Measurements from ENCODE around the gene L3MBTL3.

L3MBTL3 gene

DNA sequence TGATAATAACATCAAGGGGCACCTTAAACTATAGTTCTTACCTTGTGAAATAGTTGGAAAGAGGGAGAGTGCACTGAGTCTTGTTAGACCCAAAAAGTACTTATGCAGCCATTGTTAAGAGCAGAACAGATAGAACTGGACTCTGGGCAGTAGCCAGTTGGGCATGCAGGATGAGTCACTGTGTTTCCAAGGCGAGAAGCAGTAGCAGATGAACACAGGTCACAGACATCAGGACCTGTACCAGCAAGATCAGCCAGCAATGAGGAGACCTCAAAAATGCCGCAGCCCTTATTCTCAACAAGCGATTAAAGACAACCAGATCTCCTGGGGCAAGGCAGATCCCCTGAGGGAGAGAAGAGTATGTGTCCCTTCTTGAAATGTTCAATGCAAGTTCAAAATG, 125.3 kb downstream of the L3MBTL3 start:
- TF ChIP-seq CEBPB (IDR thresholded peaks at IDR 0.05) (no peak), FOXM1 (IDR thresholded peaks at IDR 0.05; ENCODE audit: borderline replicate concordance, low read depth) (no peak), NFIC (IDR thresholded peaks at IDR 0.05) (no peak), RAD21 (IDR thresholded peaks at IDR 0.05; ENCODE audit: low read depth) (no peak), TAF1 (IDR thresholded peaks at IDR 0.05; ENCODE audit: low read depth) (no peak), CREB1 (IDR thresholded peaks at IDR 0.05; ENCODE audit: low read depth) (no peak), EGR1 (IDR thresholded peaks at IDR 0.05) (no peak), EP300 (IDR thresholded peaks at IDR 0.05; ENCODE audit: borderline replicate concordance) (no peak), ZBTB7A (IDR thresholded peaks at IDR 0.05; ENCODE audit: low read depth) (no peak), YY1 (IDR thresholded peaks at IDR 0.05; ENCODE audit: low read depth) (no peak), TEAD4 (IDR thresholded peaks at IDR 0.05) (no peak), TCF12 (IDR thresholded peaks at IDR 0.05; ENCODE audit: low read depth) (no peak)
- TF ChIP-seq, protein P1, sequence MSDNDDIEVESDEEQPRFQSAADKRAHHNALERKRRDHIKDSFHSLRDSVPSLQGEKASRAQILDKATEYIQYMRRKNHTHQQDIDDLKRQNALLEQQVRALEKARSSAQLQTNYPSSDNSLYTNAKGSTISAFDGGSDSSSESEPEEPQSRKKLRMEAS (IDR thresholded peaks at IDR 0.05), result no peak
- TF ChIP-seq, protein P2, sequence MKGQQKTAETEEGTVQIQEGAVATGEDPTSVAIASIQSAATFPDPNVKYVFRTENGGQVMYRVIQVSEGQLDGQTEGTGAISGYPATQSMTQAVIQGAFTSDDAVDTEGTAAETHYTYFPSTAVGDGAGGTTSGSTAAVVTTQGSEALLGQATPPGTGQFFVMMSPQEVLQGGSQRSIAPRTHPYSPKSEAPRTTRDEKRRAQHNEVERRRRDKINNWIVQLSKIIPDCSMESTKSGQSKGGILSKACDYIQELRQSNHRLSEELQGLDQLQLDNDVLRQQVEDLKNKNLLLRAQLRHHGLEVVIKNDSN (IDR thresholded peaks at IDR 0.05), result no peak
- TF ChIP-seq, protein P3, sequence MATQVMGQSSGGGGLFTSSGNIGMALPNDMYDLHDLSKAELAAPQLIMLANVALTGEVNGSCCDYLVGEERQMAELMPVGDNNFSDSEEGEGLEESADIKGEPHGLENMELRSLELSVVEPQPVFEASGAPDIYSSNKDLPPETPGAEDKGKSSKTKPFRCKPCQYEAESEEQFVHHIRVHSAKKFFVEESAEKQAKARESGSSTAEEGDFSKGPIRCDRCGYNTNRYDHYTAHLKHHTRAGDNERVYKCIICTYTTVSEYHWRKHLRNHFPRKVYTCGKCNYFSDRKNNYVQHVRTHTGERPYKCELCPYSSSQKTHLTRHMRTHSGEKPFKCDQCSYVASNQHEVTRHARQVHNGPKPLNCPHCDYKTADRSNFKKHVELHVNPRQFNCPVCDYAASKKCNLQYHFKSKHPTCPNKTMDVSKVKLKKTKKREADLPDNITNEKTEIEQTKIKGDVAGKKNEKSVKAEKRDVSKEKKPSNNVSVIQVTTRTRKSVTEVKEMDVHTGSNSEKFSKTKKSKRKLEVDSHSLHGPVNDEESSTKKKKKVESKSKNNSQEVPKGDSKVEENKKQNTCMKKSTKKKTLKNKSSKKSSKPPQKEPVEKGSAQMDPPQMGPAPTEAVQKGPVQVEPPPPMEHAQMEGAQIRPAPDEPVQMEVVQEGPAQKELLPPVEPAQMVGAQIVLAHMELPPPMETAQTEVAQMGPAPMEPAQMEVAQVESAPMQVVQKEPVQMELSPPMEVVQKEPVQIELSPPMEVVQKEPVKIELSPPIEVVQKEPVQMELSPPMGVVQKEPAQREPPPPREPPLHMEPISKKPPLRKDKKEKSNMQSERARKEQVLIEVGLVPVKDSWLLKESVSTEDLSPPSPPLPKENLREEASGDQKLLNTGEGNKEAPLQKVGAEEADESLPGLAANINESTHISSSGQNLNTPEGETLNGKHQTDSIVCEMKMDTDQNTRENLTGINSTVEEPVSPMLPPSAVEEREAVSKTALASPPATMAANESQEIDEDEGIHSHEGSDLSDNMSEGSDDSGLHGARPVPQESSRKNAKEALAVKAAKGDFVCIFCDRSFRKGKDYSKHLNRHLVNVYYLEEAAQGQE (IDR thresholded peaks at IDR 0.05; ENCODE audit: low read depth), result no peak

DNA sequence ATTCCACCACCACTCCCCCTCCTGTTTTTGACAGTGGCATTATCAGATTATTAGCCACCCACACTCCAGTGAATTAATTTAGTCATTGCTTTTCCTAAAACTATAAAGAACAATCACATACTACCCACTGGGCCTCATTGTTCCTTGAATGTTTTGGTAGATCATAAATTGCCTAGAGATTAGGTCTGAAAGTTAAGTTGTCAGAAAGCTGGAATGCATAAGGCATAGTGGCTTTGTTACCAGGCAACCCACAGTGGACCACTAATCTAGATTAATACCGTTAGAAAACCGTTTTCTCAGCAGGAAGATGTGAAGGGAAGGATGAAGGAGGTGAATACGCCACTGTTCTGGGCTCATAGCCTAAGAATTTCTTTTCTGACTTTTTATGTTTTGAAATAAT, 128.7 kb downstream of the L3MBTL3 start:
- TF ChIP-seq, protein P1 (IDR thresholded peaks at IDR 0.05), result no peak
- no peak for TF ChIP-seq TCF12 (IDR thresholded peaks at IDR 0.05; ENCODE audit: low read depth)
- TF ChIP-seq, protein P3 (IDR thresholded peaks at IDR 0.05; ENCODE audit: low read depth), result no peak
- no peak for TF ChIP-seq CEBPB (IDR thresholded peaks at IDR 0.05)
- TF ChIP-seq, protein P2 (IDR thresholded peaks at IDR 0.05), result no peak
- TF ChIP-seq NFIC (IDR thresholded peaks at IDR 0.05), result no peak
- no peak for TF ChIP-seq EGR1 (IDR thresholded peaks at IDR 0.05)
- TF ChIP-seq TEAD4 (IDR thresholded peaks at IDR 0.05), result no peak
- TF ChIP-seq FOXM1 (IDR thresholded peaks at IDR 0.05; ENCODE audit: borderline replicate concordance, low read depth), result no peak
- no peak for TF ChIP-seq YY1 (IDR thresholded peaks at IDR 0.05; ENCODE audit: low read depth)
- TF ChIP-seq EP300 (IDR thresholded peaks at IDR 0.05; ENCODE audit: borderline replicate concordance), result no peak
- TF ChIP-seq RAD21 (IDR thresholded peaks at IDR 0.05; ENCODE audit: low read depth), result no peak
- no peak for TF ChIP-seq CREB1 (IDR thresholded peaks at IDR 0.05; ENCODE audit: low read depth)
- TF ChIP-seq TAF1 (IDR thresholded peaks at IDR 0.05; ENCODE audit: low read depth), result no peak
- TF ChIP-seq ZBTB7A (IDR thresholded peaks at IDR 0.05; ENCODE audit: low read depth), result no peak

DNA sequence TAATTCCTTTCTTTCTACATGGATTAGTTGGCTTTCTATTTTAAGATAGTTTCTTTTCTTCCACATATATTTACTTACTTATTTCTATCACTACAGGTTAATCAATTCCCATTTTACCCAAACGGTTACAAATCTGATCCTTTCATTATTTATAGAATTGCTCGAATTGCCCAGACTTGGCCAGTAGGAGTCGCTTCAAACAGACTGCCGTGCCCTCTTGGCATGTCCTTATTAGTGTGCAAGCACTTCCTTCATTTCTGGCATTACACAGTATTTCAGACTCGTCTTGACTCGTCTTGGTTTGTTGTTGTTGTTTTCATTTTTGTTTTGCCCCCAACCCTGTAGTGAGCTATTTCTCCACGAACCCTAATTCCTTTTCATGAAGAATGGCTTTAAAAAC, 129.8 kb downstream of the L3MBTL3 start:
- TF ChIP-seq RAD21 (IDR thresholded peaks at IDR 0.05; ENCODE audit: low read depth) (no peak), TCF12 (IDR thresholded peaks at IDR 0.05; ENCODE audit: low read depth) (no peak), EP300 (IDR thresholded peaks at IDR 0.05; ENCODE audit: borderline replicate concordance) (no peak), CREB1 (IDR thresholded peaks at IDR 0.05; ENCODE audit: low read depth) (no peak), TEAD4 (IDR thresholded peaks at IDR 0.05) (no peak), FOXM1 (IDR thresholded peaks at IDR 0.05; ENCODE audit: borderline replicate concordance, low read depth) (no peak), TAF1 (IDR thresholded peaks at IDR 0.05; ENCODE audit: low read depth) (no peak), CEBPB (IDR thresholded peaks at IDR 0.05) (no peak), EGR1 (IDR thresholded peaks at IDR 0.05) (no peak)
- TF ChIP-seq, protein P2 (IDR thresholded peaks at IDR 0.05), result no peak

DNA sequence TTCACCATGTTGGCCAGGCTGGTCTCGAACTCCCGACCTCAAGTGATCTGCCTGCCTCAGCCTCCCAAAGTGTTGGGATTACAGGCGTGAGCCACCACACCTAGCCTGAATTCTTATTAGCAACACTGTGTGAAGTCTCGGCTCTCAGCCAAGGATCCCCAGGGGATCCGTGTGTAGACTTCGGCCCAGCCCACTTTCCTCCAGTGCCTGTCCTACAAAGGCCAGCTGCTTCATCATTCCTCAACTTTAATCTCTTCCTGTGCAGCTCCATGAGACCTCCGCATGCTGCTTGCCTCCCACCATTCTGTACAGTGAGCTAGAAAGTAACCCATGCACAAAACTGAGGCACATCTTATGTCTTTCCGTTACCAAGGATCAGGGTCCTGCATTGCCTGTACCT, 132.5 kb downstream of the L3MBTL3 start:
- TF ChIP-seq TEAD4 (IDR thresholded peaks at IDR 0.05) (no peak), NFIC (IDR thresholded peaks at IDR 0.05) (no peak), TAF1 (IDR thresholded peaks at IDR 0.05; ENCODE audit: low read depth) (no peak), CEBPB (IDR thresholded peaks at IDR 0.05) (no peak)

DNA sequence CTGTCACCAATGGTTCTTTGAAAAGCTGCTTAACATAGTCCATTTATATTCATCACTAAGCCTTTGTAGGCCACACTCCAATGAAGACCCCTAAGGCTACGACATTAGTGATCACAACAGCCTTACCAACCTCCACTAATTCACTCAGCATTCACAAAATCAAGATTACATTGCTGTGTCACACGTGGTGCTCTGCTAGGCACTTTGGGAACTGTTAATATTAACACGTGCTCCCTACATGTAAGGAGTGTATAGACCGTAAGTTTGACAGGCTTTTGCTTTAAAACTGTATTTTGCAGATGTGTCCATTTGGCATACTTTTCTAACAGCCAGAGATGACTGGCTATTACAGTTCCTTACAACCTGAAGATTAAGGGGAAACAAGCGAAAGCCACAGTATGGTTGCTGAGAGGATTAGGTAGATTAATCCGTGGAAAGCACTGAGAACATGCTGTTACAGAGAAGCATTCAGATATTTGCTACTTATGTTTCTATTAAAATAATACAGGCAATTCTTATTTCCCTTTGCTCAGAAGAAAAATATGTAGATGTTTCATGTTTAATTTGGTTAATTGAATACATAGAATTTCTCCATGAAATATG, 134.6 kb downstream of the L3MBTL3 start:
- TF ChIP-seq RAD21 (IDR thresholded peaks at IDR 0.05; ENCODE audit: low read depth) (no peak), TCF12 (IDR thresholded peaks at IDR 0.05; ENCODE audit: low read depth) (no peak), TAF1 (IDR thresholded peaks at IDR 0.05; ENCODE audit: low read depth) (no peak), NFIC (IDR thresholded peaks at IDR 0.05) (no peak), ZBTB7A (IDR thresholded peaks at IDR 0.05; ENCODE audit: low read depth) (no peak), CREB1 (IDR thresholded peaks at IDR 0.05; ENCODE audit: low read depth) (no peak), FOXM1 (IDR thresholded peaks at IDR 0.05; ENCODE audit: borderline replicate concordance, low read depth) (no peak), YY1 (IDR thresholded peaks at IDR 0.05; ENCODE audit: low read depth) (no peak), CEBPB (IDR thresholded peaks at IDR 0.05) (no peak), EP300 (IDR thresholded peaks at IDR 0.05; ENCODE audit: borderline replicate concordance) (no peak), EGR1 (IDR thresholded peaks at IDR 0.05) (no peak)
- TF ChIP-seq, protein P2 (IDR thresholded peaks at IDR 0.05), result no peak
- TF ChIP-seq, protein P1 (IDR thresholded peaks at IDR 0.05), result no peak
- TF ChIP-seq, protein P3 (IDR thresholded peaks at IDR 0.05; ENCODE audit: low read depth), result no peak
